WERI-Rb-1 (cell line): Measurements from ENCODE around the gene PTPRN2.

ENCODE experiments used
- DNase-seq: peaks from one replicate; pipeline ENCODE4 v3.0.0-alpha.2; 2020
- H3K27ac ChIP-seq: fragments of 250-450 bp; sonication (Bioruptor Pico); 2 replicates; pipeline ENCODE4 v1.5.1; 2020; ENCODE audit warnings: mild to moderate bottlenecking, moderate library complexity
- H3K27me3 ChIP-seq: fragments of 250-450 bp; sonication (Bioruptor Pico); 2 replicates; pipeline ENCODE4 v1.5.1; 2021; ENCODE audit warnings: mild to moderate bottlenecking, low read depth, moderate library complexity; ENCODE audit not compliant: insufficient read depth, severe bottlenecking
- H3K36me3 ChIP-seq: fragments of 250-450 bp; sonication (Bioruptor Pico); 2 replicates; pipeline ENCODE4 v1.5.1; 2020; ENCODE audit warnings: mild to moderate bottlenecking, moderate library complexity
- H3K4me3 ChIP-seq: 2 replicates; pipeline ENCODE4 v1.5.1; 2011; ENCODE audit warnings: low read depth, mild to moderate bottlenecking, control low read depth, low read length
- H3K9me3 ChIP-seq: fragments of 250-450 bp; sonication (Bioruptor Pico); 2 replicates; pipeline ENCODE4 v1.5.1; 2021; ENCODE audit warnings: mild to moderate bottlenecking, moderate library complexity; ENCODE audit not compliant: severe bottlenecking
- CTCF ChIP-seq: IDR thresholded peaks from 2 replicates; pipeline ENCODE4 v1.5.1; 2011; ENCODE audit warnings: low read depth, mild to moderate bottlenecking, control low read depth, inconsistent platforms, low read length

The PTPRN2 gene

GRCh38 chr7:157613575-157614322, 973.9 kb downstream of the PTPRN2 start:
- Histone ChIP-seq H3K27ac (no peak overlapping the region), H3K27me3 (no peaks in the 10 kb centered on the region), H3K4me3 (no peak overlapping the region), H3K36me3 (no peaks in the 10 kb centered on the region), H3K9me3 (no peaks in the 10 kb centered on the region)
- no peak for DNase-seq
- no peak for TF ChIP-seq CTCF

GRCh38 chr7:157612664-157613561, 974.7 kb downstream of the PTPRN2 start:
- no peak for DNase-seq
- H3K4me3 ChIP-seq: no peak overlapping the region
- no peaks in the 10 kb centered on the region for H3K27me3 ChIP-seq
- TF ChIP-seq CTCF: no peak
- H3K36me3 ChIP-seq: no peaks in the 10 kb centered on the region
- no peak overlapping the region for H3K27ac ChIP-seq
- no peaks in the 10 kb centered on the region for H3K9me3 ChIP-seq

- Histone ChIP-seq H3K27ac (no peak overlapping the region), H3K9me3 (no peaks in the 10 kb centered on the region), H3K4me3 (no peak overlapping the region), H3K27me3 (no peaks in the 10 kb centered on the region), H3K36me3 (no peaks in the 10 kb centered on the region)
- no peak for TF ChIP-seq CTCF
- DNase-seq: no peak
Measured at GRCh38 chr7:157612009-157612663, 975.5 kb downstream of the PTPRN2 start.

GRCh38 chr7:157611341-157611740, 976.3 kb downstream of the PTPRN2 start:
- Histone ChIP-seq H3K9me3 (no peaks in the 10 kb centered on the region), H3K27ac (no peak overlapping the region), H3K4me3 (no peak overlapping the region), H3K27me3 (no peaks in the 10 kb centered on the region), H3K36me3 (no peaks in the 10 kb centered on the region)
- DNase-seq: no peak
- TF ChIP-seq CTCF: no peak

GRCh38 chr7:157610671-157611295, 976.8 kb downstream of the PTPRN2 start:
- Histone ChIP-seq H3K9me3 (no peaks in the 10 kb centered on the region), H3K27ac (no peak overlapping the region), H3K27me3 (no peaks in the 10 kb centered on the region), H3K36me3 (no peaks in the 10 kb centered on the region), H3K4me3 (no peak overlapping the region)
- no peak for DNase-seq
- no peak for TF ChIP-seq CTCF
